H9 (cell line): ENCODE data around the gene RRAGD. TPM values are rescaled to one million over a fixed set of nuclear protein-coding genes. Genes with fewer than 3 reads are reported as not detected.

Source experiments
- DNase-seq: peaks from one replicate; pipeline ENCODE4 v3.0.0-alpha.2; 2017
- H2AFZ ChIP-seq: one replicate; pipeline ENCODE4 v1.6.1; 2013; ENCODE audit warnings: mild to moderate bottlenecking, low read length, control low read depth, moderate library complexity
- H2AK5ac ChIP-seq: 2 replicates; pipeline ENCODE4 v1.6.1; 2013; ENCODE audit warnings: low read length, control low read depth, mixed read lengths; ENCODE audit not compliant: insufficient read length
- H2BK120ac ChIP-seq: one replicate; pipeline ENCODE4 v1.6.1; 2013; ENCODE audit warnings: low read depth, mild to moderate bottlenecking, low read length, control low read depth, inconsistent platforms; ENCODE audit not compliant: poor library complexity, severe bottlenecking
- H2BK12ac ChIP-seq: 2 replicates; pipeline ENCODE4 v1.6.1; 2013; ENCODE audit warnings: low read length, control low read depth, mixed read lengths, low read depth; ENCODE audit not compliant: insufficient read length
- H2BK15ac ChIP-seq: 2 replicates; pipeline ENCODE4 v1.6.1; 2013; ENCODE audit warnings: low read depth, low read length, control low read depth
- H2BK20ac ChIP-seq: one replicate; pipeline ENCODE4 v1.6.1; 2013; ENCODE audit warnings: low read depth, mild to moderate bottlenecking, low read length, control low read depth, inconsistent platforms; ENCODE audit not compliant: poor library complexity, severe bottlenecking
- H2BK5ac ChIP-seq: 2 replicates; pipeline ENCODE4 v1.6.1; 2013; ENCODE audit warnings: low read length, control low read depth, mixed read lengths; ENCODE audit not compliant: insufficient read length
- H3K14ac ChIP-seq: 2 replicates; pipeline ENCODE4 v1.6.1; 2013; ENCODE audit warnings: low read length, control low read depth; ENCODE audit not compliant: insufficient read depth
- H3K18ac ChIP-seq: 2 replicates; pipeline ENCODE4 v1.6.1; 2013; ENCODE audit warnings: low read depth, mild to moderate bottlenecking, mixed read lengths, low read length, control low read depth; ENCODE audit not compliant: insufficient read length
- H3K23ac ChIP-seq: 2 replicates; pipeline ENCODE4 v1.6.1; 2013; ENCODE audit warnings: low read length, control low read depth, mixed read lengths, low read depth; ENCODE audit not compliant: insufficient read length
- H3K23me2 ChIP-seq: 2 replicates; pipeline ENCODE4 v1.6.1; 2013; ENCODE audit warnings: low read depth, mild to moderate bottlenecking, mixed read lengths, low read length, control low read depth; ENCODE audit not compliant: insufficient read length, poor library complexity, severe bottlenecking
- H3K27ac ChIP-seq: 2 replicates; pipeline ENCODE4 v1.5.1; 2013; ENCODE audit warnings: low read length, control low read depth, mixed read lengths, low read depth; ENCODE audit not compliant: insufficient read length
- H3K27me3 ChIP-seq: 2 replicates; pipeline ENCODE4 v1.6.1; 2013; ENCODE audit warnings: low read length, control low read depth, inconsistent platforms; ENCODE audit not compliant: insufficient read depth
- H3K4ac ChIP-seq: 2 replicates; pipeline ENCODE4 v1.6.1; 2013; ENCODE audit warnings: low read depth, mild to moderate bottlenecking, control low read depth, inconsistent platforms, low read length, moderate library complexity
- H3K4me1 ChIP-seq: 2 replicates; pipeline ENCODE4 v1.6.1; 2013; ENCODE audit warnings: low read length, control low read depth, inconsistent platforms; ENCODE audit not compliant: insufficient read depth
- H3K4me2 ChIP-seq: 2 replicates; pipeline ENCODE4 v1.6.1; 2013; ENCODE audit warnings: low read length, control low read depth, mixed read lengths; ENCODE audit not compliant: insufficient read length, insufficient read depth
- H3K56ac ChIP-seq: 2 replicates; pipeline ENCODE4 v1.6.1; 2013; ENCODE audit warnings: low read depth, mild to moderate bottlenecking, mixed read lengths, low read length, control low read depth; ENCODE audit not compliant: insufficient read length
- H3K79me1 ChIP-seq: 2 replicates; pipeline ENCODE4 v1.6.1; 2013; ENCODE audit warnings: low read depth, mild to moderate bottlenecking, moderate library complexity, low read length, control low read depth, inconsistent platforms; ENCODE audit not compliant: insufficient read depth, poor library complexity, severe bottlenecking
- H3K79me2 ChIP-seq: 2 replicates; pipeline ENCODE4 v1.6.1; 2013; ENCODE audit warnings: low read length, control low read depth, inconsistent platforms; ENCODE audit not compliant: insufficient read depth
- H3K9ac ChIP-seq: 2 replicates; pipeline ENCODE4 v1.6.1; 2013; ENCODE audit warnings: low read length, control low read depth, mixed read lengths; ENCODE audit not compliant: insufficient read length; ENCODE audit errors: extremely low read depth
- H3K9me3 ChIP-seq: one replicate; pipeline ENCODE4 v1.6.1; 2013; ENCODE audit warnings: low read depth, low read length, inconsistent platforms; ENCODE audit not compliant: control insufficient read depth
- H3T11ph ChIP-seq: one replicate; pipeline ENCODE4 v1.6.1; 2013; ENCODE audit warnings: mild to moderate bottlenecking, low read length, control low read depth, inconsistent platforms
- H4K20me1 ChIP-seq: one replicate; pipeline ENCODE4 v1.6.1; 2013; ENCODE audit not compliant: control insufficient read depth, insufficient read length, insufficient read depth
- H4K5ac ChIP-seq: 2 replicates; pipeline ENCODE4 v1.6.1; 2013; ENCODE audit warnings: low read depth, mild to moderate bottlenecking, mixed read lengths, low read length, control low read depth; ENCODE audit not compliant: insufficient read length
- H4K8ac ChIP-seq: replicated peaks from 2 replicates; pipeline ENCODE4 v1.6.1; 2013; ENCODE audit warnings: low read length, control low read depth, mixed read lengths, low read depth; ENCODE audit not compliant: insufficient read length
- H4K91ac ChIP-seq: 2 replicates; pipeline ENCODE4 v1.6.1; 2013; ENCODE audit warnings: low read depth, mild to moderate bottlenecking, moderate library complexity, mixed read lengths, low read length, control low read depth; ENCODE audit not compliant: insufficient read length
- H3K27ac Mint-ChIP-seq, 3 experiments: 2 replicates in 2 of 3; 3 replicates in 1 of 3; pipeline ENCODE4 v1.8.0; 2020 to 2021; ENCODE audit warnings: mixed read lengths in 3 of 3, mild to moderate bottlenecking in 1 of 3, moderate library complexity in 1 of 3
- H3K27me3 Mint-ChIP-seq: 2 replicates; pipeline ENCODE4 v1.8.0; 2021; ENCODE audit warnings: low read depth, mild to moderate bottlenecking, moderate library complexity, mixed read lengths
- H3K36me3 Mint-ChIP-seq, 3 experiments: 2 replicates in 2 of 3; 3 replicates in 1 of 3; pipeline ENCODE4 v1.8.0; 2020 to 2021; ENCODE audit warnings: low read depth in 3 of 3, mixed read lengths in 3 of 3; ENCODE audit not compliant: insufficient read depth in 1 of 3
- H3K4me1 Mint-ChIP-seq, 2 experiments: 2 replicates each; pipeline ENCODE4 v1.8.0; 2020; ENCODE audit warnings: mixed read lengths in 2 of 2
- H3K4me3 Mint-ChIP-seq, 2 experiments: 2 replicates in 1 of 2; 3 replicates in 1 of 2; pipeline ENCODE4 v1.8.0; 2020 to 2021; ENCODE audit warnings: mild to moderate bottlenecking in 2 of 2, mixed read lengths in 2 of 2, moderate library complexity in 1 of 2
- H3K9me3 Mint-ChIP-seq, 2 experiments: 2 replicates in 1 of 2; 3 replicates in 1 of 2; pipeline ENCODE4 v1.8.0; 2020; ENCODE audit warnings: mild to moderate bottlenecking in 2 of 2, mixed read lengths in 2 of 2, moderate library complexity in 1 of 2
- CTCF ChIP-seq: fragments of 200-600 bp; sonication (generic); conservative IDR thresholded peaks from 3 replicates; pipeline ENCODE4 v1.8.0; 2021; ENCODE audit warnings: antibody characterized with exemption, mild to moderate bottlenecking
- WGBS: extraction: QIAGEN DNeasy Blood & Tissue Kit; methylation state at CpG from one replicate; pipeline ENCODE4 v1.1.7; 2013; ENCODE audit warnings: missing lambda C conversion rate, low lambda C conversion rate, mixed read lengths; ENCODE audit not compliant: insufficient read length; ENCODE audit errors: extremely low coverage; 5-methylcytosine and 5-hydroxymethylcytosine counted together
- total RNA-seq: library from RNA; stranded (reverse); gene quantifications from 2 replicates; pipeline ENCODE4 v1.2.1, GENCODE V29; 2021

RRAGD gene
- total RNA-seq, 1 experiment from 2014 or later = 10.6 TPM

GRCh38 chr6:89353702-89354392, 58.2 kb downstream of the RRAGD start:
- Histone ChIP-seq H3K79me2 (no peaks in the 10 kb centered on the region), H2BK12ac (no peak overlapping the region), H3K23me2 (peaks cover 8% of the 10 kb centered on the region), H2BK5ac (no peak overlapping the region), H3K18ac (no peak overlapping the region), H3K9ac (no peak overlapping the region), H3K4ac (no peak overlapping the region), H3K4me2 (no peak overlapping the region), H2BK20ac (no peak overlapping the region), H3K27me3 (no peaks in the 10 kb centered on the region), H4K5ac (no peak overlapping the region), H3K27ac (no peak overlapping the region), H3K23ac (no peak overlapping the region), H2AFZ (no peak overlapping the region), H2BK15ac (no peak overlapping the region), H2AK5ac (no peak overlapping the region), H4K20me1 (no peaks in the 10 kb centered on the region), H3K4me1 (no peaks in the 10 kb centered on the region), H3K56ac (no peak overlapping the region), H3T11ph (no peak overlapping the region), H3K14ac (no peak overlapping the region), H4K91ac (no peak overlapping the region), H3K9me3 (no peaks in the 10 kb centered on the region), H4K8ac (no peak overlapping the region), H3K79me1 (no peaks in the 10 kb centered on the region), H2BK120ac (no peak overlapping the region)
- TF ChIP-seq CTCF = no peak
- no CpG with 5 or more reads among the region's 2 CpGs for WGBS
- H3K4me1 Mint-ChIP-seq = peaks cover 22 to 24% of the 10 kb centered on the region in 2 experiments
- no peak for DNase-seq
- peaks cover 13% of the 10 kb centered on the region for H3K27me3 Mint-ChIP-seq
- peaks cover 0 to 4% (median 0%) of the 10 kb centered on the region in 3 experiments; a peak in 1 of 7 replicates for H3K36me3 Mint-ChIP-seq
- no peaks in the 10 kb centered on the region for H3K9me3 Mint-ChIP-seq
- peak overlapping the region; percentile 77 to 83 for H3K4me3 Mint-ChIP-seq
- H3K27ac Mint-ChIP-seq = no peak overlapping the region
